Ectodermal cell (in vitro differentiated cells): ENCODE measurements around the gene TLE2.
A peak's percentile ranks its signal among the peaks of the same experiment; 100 is the strongest.
"Not testable (repeated sequence)": the region's sequence is repeated elsewhere in the genome, so short reads cannot be mapped to it uniquely, and the experiment has no call there.

Experiments
- H3K27ac ChIP-seq: 2 replicates; pipeline ENCODE4 v1.7.0; 2013; ENCODE audit warnings: mild to moderate bottlenecking, low read depth, low read length; ENCODE audit not compliant: insufficient read depth, poor library complexity, severe bottlenecking
- H3K27me3 ChIP-seq: 2 replicates; pipeline ENCODE4 v1.7.0; 2013; ENCODE audit warnings: mild to moderate bottlenecking, low read length; ENCODE audit not compliant: insufficient read depth, control insufficient read depth, poor library complexity, severe bottlenecking
- H3K36me3 ChIP-seq: one replicate; pipeline ENCODE4 v1.7.0; 2013; ENCODE audit warnings: low read length; ENCODE audit not compliant: control insufficient read depth, insufficient read depth
- H3K4me1 ChIP-seq: one replicate; pipeline ENCODE4 v1.7.0; 2013; ENCODE audit warnings: low read length; ENCODE audit not compliant: control insufficient read depth, insufficient read depth
- H3K4me3 ChIP-seq: 2 replicates; pipeline ENCODE4 v1.7.0; 2013; ENCODE audit warnings: low read depth, low read length, control low read depth; ENCODE audit not compliant: insufficient read depth
- H3K9me3 ChIP-seq: 2 replicates; pipeline ENCODE4 v1.7.0; 2013; ENCODE audit warnings: mild to moderate bottlenecking, low read length, moderate library complexity; ENCODE audit not compliant: control insufficient read depth
- WGBS, 2 experiments: methylation state at CpG; one replicate each; pipeline ENCODE4 v1.1.7; 2013; ENCODE audit warnings: missing lambda C conversion rate in 2 of 2; 5-methylcytosine and 5-hydroxymethylcytosine counted together

TLE2 gene

GRCh38 chr19:3013263-3013725 lies 15.8 kb downstream of the TLE2 start:
- H3K9me3 ChIP-seq, result no peaks in the 10 kb centered on the region
- H3K36me3 ChIP-seq, result no peaks in the 10 kb centered on the region
- H3K4me3 ChIP-seq, result no peak overlapping the region
- H3K27me3 ChIP-seq, result no peaks in the 10 kb centered on the region
- H3K4me1 ChIP-seq, result peaks cover 14% of the 10 kb centered on the region
- H3K27ac ChIP-seq, result peak overlapping the region; percentile 3
- WGBS, 2 experiments, result 78 to 80% methylated on average over 7 of the region's 7 CpGs

- no peaks in the 10 kb centered on the region for H3K27me3 ChIP-seq
- H3K4me3 ChIP-seq, result no peak overlapping the region
- 47 to 61% methylated on average over 16 of the region's 16 CpGs for WGBS, 2 experiments
- no peaks in the 10 kb centered on the region for H3K9me3 ChIP-seq
- peaks cover 14% of the 10 kb centered on the region for H3K4me1 ChIP-seq
- no peaks in the 10 kb centered on the region for H3K36me3 ChIP-seq
- no peak overlapping the region for H3K27ac ChIP-seq
Observed at GRCh38 chr19:3012621-3013262, 16.3 kb downstream of the TLE2 start.

GRCh38 chr19:3012059-3012458 lies 17.0 kb downstream of the TLE2 start:
- not testable (repeated sequence) for H3K36me3 ChIP-seq, H3K27ac ChIP-seq, H3K27me3 ChIP-seq, H3K4me3 ChIP-seq, H3K9me3 ChIP-seq
- peaks cover 14% of the 10 kb centered on the region for H3K4me1 ChIP-seq
- 92 to 93% methylated on average over 13 of the region's 13 CpGs for WGBS, 2 experiments

GRCh38 chr19:3010871-3011270 lies 18.2 kb downstream of the TLE2 start:
- Histone ChIP-seq H3K27ac (no peak overlapping the region), H3K9me3 (no peaks in the 10 kb centered on the region), H3K4me3 (no peak overlapping the region), H3K27me3 (no peaks in the 10 kb centered on the region), H3K36me3 (no peaks in the 10 kb centered on the region), H3K4me1 (peaks cover 14% of the 10 kb centered on the region)
- 91% methylated on average over 13 of the region's 13 CpGs for WGBS, 2 experiments

- Histone ChIP-seq H3K27ac (no peak overlapping the region), H3K4me3 (no peak overlapping the region), H3K27me3 (no peaks in the 10 kb centered on the region), H3K4me1 (peaks cover 14% of the 10 kb centered on the region), H3K36me3 (no peaks in the 10 kb centered on the region), H3K9me3 (no peaks in the 10 kb centered on the region)
- WGBS, 2 experiments, result 88 to 90% methylated on average over 6 of the region's 6 CpGs
Observed at GRCh38 chr19:3008994-3009393, 20.1 kb downstream of the TLE2 start.

GRCh38 chr19:3007975-3008374 lies 21.1 kb downstream of the TLE2 start:
- 87 to 88% methylated on average over 9 of the region's 9 CpGs for WGBS, 2 experiments
- Histone ChIP-seq H3K27ac (no peak overlapping the region), H3K4me3 (no peak overlapping the region), H3K27me3 (no peaks in the 10 kb centered on the region), H3K9me3 (no peaks in the 10 kb centered on the region), H3K4me1 (peaks cover 6% of the 10 kb centered on the region), H3K36me3 (no peaks in the 10 kb centered on the region)

- Histone ChIP-seq H3K36me3 (no peaks in the 10 kb centered on the region), H3K4me1 (no peaks in the 10 kb centered on the region), H3K27me3 (no peaks in the 10 kb centered on the region), H3K9me3 (no peaks in the 10 kb centered on the region), H3K27ac (no peak overlapping the region), H3K4me3 (no peak overlapping the region)
- 90 to 92% methylated on average over 37 of the region's 37 CpGs for WGBS, 2 experiments
Observed at GRCh38 chr19:3006075-3006767, 22.9 kb downstream of the TLE2 start.

- Histone ChIP-seq H3K4me1 (no peaks in the 10 kb centered on the region), H3K9me3 (no peaks in the 10 kb centered on the region), H3K27ac (no peak overlapping the region), H3K4me3 (no peak overlapping the region), H3K36me3 (no peaks in the 10 kb centered on the region), H3K27me3 (no peaks in the 10 kb centered on the region)
- 92 to 94% methylated on average over 18 of the region's 18 CpGs for WGBS, 2 experiments
Observed at GRCh38 chr19:3005345-3005744, 23.7 kb downstream of the TLE2 start.

GRCh38 chr19:3004522-3004921 lies 24.6 kb downstream of the TLE2 start:
- no peak overlapping the region for H3K27ac ChIP-seq
- no peaks in the 10 kb centered on the region for H3K36me3 ChIP-seq
- no peaks in the 10 kb centered on the region for H3K4me1 ChIP-seq
- 77 to 79% methylated on average over 4 of the region's 4 CpGs for WGBS, 2 experiments
- H3K27me3 ChIP-seq, result no peaks in the 10 kb centered on the region
- H3K4me3 ChIP-seq, result no peak overlapping the region
- no peaks in the 10 kb centered on the region for H3K9me3 ChIP-seq

- Histone ChIP-seq H3K36me3 (no peaks in the 10 kb centered on the region), H3K4me3 (no peak overlapping the region), H3K27me3 (no peaks in the 10 kb centered on the region), H3K4me1 (no peaks in the 10 kb centered on the region), H3K9me3 (no peaks in the 10 kb centered on the region), H3K27ac (no peak overlapping the region)
- WGBS, 2 experiments, result 88% methylated on average over 7 of the region's 7 CpGs
Observed at GRCh38 chr19:3003046-3003445, 26.0 kb downstream of the TLE2 start.
